ENCODE measurements around the gene SNX25.
"Not testable (repeated sequence)": the region's sequence is repeated elsewhere in the genome, so short reads cannot be mapped to it uniquely, and the experiment has no call there.

SNX25 gene

GRCh38 chr4:185209031-185209851 lies at the start of gene SNX25:
TSS of gene SNX25 (plus strand) at chr4:185209598. CDS start at chr4:185209827, 229 bp downstream.
- peak within 1 kb of the TSS; percentile 91 for H3K4me3 ChIP-seq (ENCODE audit: low read depth, low read length)

- no peak overlapping the region for H3K4me3 ChIP-seq (ENCODE audit: low read depth, low read length)
These were observed 43.8 kb upstream of the SNX25 start for GRCh38 chr4:185165605-185166063.

DNA sequence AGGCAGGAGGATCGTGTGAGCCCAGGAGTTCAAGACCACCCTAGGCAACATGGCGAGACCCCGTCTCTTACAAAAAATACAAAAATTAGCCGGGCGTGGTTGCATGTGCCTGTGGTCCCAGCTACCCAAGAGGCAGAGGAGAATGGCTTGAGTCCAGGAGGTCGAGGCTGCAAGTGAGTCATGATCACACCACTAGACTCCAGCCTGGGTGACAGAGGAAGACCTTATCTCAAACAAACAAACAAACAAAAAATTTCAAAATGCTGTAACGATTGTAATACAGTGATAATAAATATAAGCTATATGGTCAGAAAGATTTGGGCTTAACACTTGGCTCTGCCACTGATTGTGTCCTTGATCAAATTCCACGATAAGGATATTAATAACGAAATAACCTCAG lies 42.2 kb upstream of the SNX25 start:
- H3K4me3 ChIP-seq (ENCODE audit: low read depth, low read length) = no peak overlapping the region

DNA sequence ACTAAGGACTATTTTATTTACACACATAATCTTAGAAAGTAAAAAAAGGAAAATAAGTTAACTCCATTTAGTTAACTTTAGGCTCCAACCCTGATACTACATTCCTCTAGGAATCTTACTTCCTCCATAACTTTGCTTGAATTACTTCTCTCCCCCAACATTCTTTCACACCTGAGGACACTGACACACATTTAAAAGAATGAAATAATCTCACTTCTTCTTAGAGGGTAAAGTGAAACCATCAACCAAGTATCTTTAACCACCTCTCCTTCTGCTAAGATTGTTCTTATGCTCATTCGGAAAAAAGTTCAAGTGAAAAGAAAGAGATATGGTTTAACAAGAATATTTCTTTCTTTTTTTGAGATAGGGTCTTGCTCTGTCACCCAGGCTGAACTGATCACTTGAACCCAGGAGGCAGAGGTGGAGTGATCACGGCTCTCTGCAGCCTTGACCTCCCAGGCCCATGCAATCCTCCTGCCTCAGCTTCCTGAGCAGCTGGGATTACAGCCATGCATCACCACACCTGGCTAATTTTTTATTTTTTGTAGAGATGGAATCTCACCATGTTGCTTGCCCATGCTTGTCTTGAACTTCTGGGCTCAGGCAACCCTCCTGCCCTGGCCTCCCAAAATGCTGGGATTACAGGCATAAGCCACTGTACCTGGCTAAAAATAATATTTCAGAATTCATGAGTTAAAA lies 37.9 kb upstream of the SNX25 start:
- H3K4me3 ChIP-seq (ENCODE audit: low read depth, low read length) = no peak overlapping the region

GRCh38 chr4:185179488-185179887 lies 29.9 kb upstream of the SNX25 start:
- H3K4me3 ChIP-seq (ENCODE audit: low read depth, low read length) = no peak overlapping the region

- H3K4me3 ChIP-seq (ENCODE audit: low read depth, low read length) = no peak overlapping the region
These were observed 27.2 kb upstream of the SNX25 start for GRCh38 chr4:185182239-185182638.

GRCh38 chr4:185183622-185184281 lies 25.6 kb upstream of the SNX25 start:
- no peak overlapping the region for H3K4me3 ChIP-seq (ENCODE audit: low read depth, low read length)

DNA sequence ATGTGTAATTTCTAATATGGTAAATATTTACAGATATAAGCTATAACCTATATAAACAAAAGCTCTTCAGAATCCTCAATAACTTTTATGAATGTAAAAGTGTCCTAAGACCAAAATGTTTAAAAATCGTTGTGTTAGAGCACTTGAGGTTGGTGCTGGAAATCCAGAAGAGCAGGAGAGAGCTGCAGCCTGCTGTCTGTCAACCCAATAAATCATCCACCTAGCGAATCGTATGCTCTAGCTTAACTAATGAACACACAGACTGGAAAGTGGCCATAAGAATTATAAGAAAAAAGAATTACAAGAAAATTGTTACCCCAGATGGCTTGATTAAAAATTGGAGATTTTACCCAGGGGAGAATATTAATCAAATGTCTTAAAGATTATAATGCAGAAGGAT lies 22.6 kb upstream of the SNX25 start:
- H3K4me3 ChIP-seq (ENCODE audit: low read depth, low read length) = no peak overlapping the region

- H3K4me3 ChIP-seq (ENCODE audit: low read depth, low read length) = no peak overlapping the region
These were observed 19.6 kb upstream of the SNX25 start for GRCh38 chr4:185189606-185190305.

GRCh38 chr4:185190306-185190856 lies 19.0 kb upstream of the SNX25 start:
- no peak overlapping the region for H3K4me3 ChIP-seq (ENCODE audit: low read depth, low read length)

DNA sequence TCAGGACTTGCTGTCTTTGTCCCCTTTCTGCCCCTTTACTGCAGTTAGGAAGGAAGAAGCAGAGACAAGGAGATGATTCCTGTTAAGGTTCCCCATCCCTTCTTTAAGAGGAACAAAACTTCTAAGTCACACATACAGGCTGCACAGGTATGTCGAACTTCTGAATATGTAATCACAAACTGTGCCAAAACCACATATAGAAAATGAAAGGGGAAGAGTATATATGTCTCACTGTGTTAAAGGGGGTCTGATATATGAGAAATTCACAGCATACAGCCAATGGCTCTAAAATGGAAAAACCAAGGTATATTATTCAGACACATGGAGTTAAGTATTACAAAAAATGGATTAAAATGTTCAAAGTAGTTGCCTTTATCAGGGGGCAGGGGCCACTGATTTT lies 17.3 kb upstream of the SNX25 start:
- H3K4me3 ChIP-seq (ENCODE audit: low read depth, low read length) = no peak overlapping the region

DNA sequence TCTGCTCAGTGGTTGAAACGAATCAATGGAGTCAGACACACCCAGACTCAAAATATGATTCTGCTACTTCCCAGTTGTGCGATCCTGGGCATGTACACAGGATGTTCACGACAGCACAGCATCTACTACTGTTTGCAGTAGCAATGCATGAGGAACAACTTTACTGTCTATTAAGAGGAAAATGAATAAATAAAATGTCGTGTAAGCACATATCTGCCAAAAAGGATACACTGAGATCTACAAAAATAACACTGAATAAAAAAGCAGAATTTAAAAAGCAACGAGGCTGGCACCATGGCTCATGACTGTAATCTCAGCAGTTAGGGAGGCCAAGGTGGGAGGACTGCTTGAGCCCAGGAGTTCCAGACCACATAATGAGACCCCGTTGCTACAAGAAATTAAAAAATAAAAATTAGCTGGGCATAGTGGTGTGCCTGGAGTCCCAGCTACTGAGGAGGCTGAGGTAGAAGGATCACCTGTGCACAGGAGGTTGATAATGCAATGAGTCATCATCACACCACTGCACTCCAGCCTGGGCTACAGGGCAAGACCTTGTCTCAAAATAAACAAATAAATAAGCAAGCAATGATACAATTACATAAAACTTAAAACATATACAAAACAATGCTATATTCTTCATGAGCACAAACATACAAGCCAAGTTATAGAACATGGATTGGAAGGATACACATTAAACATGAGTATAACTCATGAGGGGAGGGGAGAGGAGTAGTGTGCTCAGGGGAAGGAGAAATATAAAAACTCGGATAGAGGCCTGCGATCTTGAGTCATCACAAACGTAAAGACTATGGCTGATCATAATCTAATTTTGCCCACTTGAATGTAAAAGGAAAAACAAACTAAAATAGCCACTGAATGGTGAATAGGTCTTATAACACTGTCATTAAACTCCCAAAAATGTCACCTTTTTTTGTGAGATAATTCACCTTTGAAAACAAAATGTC lies 14.2 kb upstream of the SNX25 start:
- no peak overlapping the region for H3K4me3 ChIP-seq (ENCODE audit: low read depth, low read length)

DNA sequence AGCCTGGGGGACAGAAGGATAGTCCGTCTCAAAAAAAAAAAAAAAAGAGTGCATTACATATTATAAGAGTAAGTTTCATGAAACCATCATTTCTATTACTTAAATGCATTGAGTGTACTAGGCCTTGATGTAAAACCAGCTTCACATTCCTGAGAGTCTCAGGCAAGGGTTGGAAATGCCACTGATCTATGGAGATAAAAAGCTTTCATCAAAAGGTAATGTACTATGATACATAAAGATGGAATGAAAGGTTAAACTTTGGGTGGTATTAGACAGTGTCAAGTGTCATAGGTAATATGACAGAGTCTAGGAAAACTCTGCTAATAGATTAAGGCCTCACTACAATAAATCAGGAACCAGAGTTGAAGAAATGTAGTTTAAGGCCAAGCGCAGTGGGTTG lies 13.0 kb upstream of the SNX25 start:
- no peak overlapping the region for H3K4me3 ChIP-seq (ENCODE audit: low read depth, low read length)

DNA sequence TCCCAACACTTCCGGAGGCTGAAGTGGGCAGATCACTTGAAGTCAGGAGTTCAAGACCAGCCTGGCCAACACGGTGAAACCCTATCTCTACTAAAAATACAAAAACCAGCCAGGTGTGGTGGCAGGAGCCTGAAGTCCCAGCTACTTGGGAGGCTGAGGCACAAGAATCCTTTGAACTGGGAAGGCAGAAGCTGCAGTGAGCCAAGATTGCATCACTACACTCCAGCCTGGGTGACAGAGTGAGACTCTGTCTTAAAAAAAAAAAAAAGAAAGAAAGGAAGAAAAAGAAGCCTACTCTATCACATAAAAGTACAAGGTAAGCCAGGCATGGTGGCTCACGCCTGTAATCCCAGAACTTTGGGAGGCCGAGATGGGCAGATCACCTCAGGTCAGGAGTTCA lies 11.2 kb upstream of the SNX25 start:
- H3K4me3 ChIP-seq (ENCODE audit: low read depth, low read length) = not testable (repeated sequence)

DNA sequence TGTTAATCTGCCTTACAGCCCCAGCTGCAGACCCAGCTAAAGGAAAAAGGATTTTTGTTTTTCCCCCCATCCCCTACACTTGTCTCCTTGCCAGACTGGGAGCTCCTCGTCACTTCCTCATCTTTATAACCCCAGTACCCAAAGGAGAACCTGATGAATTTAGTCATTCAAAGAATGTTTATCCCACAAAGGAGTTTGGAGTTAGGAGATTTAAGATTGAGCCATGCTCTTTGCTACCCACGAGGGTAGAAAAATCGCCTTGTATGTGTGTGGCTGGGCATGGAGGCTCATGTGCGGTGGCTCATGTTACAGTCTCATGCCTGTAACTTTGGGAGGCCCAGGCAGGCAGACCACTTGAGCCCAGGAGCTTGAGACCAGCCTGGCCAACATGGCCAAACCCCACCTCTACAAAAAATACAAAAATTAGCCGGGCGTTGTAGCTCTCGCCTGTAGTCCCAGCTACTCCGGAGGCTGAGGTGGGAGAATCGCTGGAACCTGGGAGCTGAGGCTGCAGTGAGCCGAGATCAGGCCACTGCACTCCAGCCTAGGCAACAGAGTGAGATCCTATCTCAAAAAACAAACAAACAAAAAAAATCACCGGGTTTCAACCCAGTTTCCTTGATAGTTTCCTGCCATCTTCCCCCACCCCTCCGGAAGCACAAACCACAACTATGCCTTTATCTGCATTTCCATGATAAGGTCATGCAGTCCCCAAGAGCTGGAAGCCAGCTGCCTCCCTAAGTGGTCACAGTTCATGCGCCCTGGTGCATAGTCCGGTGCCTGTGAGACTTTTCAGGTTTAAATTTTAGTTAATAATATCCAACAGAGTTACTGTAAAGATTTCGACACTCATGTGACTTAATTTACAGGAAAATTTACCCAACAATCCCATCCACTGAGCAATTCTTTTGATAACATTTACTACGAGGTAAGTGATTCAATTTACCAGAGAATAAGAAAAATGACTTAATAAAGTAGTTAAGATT lies 7.1 kb upstream of the SNX25 start:
- H3K4me3 ChIP-seq (ENCODE audit: low read depth, low read length) = no peak overlapping the region

- peak overlapping the region; percentile 56 for H3K4me3 ChIP-seq (ENCODE audit: low read depth, low read length)
These were observed 6.4 kb upstream of the SNX25 start for GRCh38 chr4:185202984-185203485.

GRCh38 chr4:185203486-185204237 lies 5.7 kb upstream of the SNX25 start, which contains the start of gene CFAP97:
TSS of gene CFAP97 (minus strand) at chr4:185204000. CDS start at chr4:185191196, 12,804 bp downstream.
- H3K4me3 ChIP-seq (ENCODE audit: low read depth, low read length) = peak within 1 kb of the TSS; percentile 56
